SU-DHL-6 (cell line): ENCODE measurements around the gene NECAB2.

Experiments used
- H2AFZ ChIP-seq: fragments of 200-600 bp; sonication (generic); 2 replicates; pipeline ENCODE4 v1.6.1; 2014; ENCODE audit warnings: low read depth, mild to moderate bottlenecking, moderate library complexity, mixed read lengths, antibody characterized with exemption, low read length; ENCODE audit not compliant: severe bottlenecking
- H3F3A ChIP-seq: fragments of 200-600 bp; shearing (Covaris generic); 2 replicates; pipeline ENCODE4 v1.6.0; 2016; ENCODE audit warnings: antibody characterized with exemption, mild to moderate bottlenecking; ENCODE audit not compliant: insufficient read depth
- H3K27ac ChIP-seq: fragments of 200-600 bp; sonication (generic); 2 replicates; pipeline ENCODE4 v1.5.1; 2016; ENCODE audit warnings: low read depth, mild to moderate bottlenecking, low read length, moderate library complexity, mixed read lengths
- H3K27me3 ChIP-seq: fragments of 200-600 bp; sonication (generic), shearing (Covaris generic); 2 replicates; pipeline ENCODE4 v1.6.0; 2014; ENCODE audit warnings: mild to moderate bottlenecking, low read length
- H3K36me3 ChIP-seq: fragments of 200-600 bp; sonication (generic); 2 replicates; pipeline ENCODE4 v1.6.1; 2014; ENCODE audit warnings: mild to moderate bottlenecking, low read length, mixed read lengths
- H3K4me2 ChIP-seq: fragments of 300-600, 200-600 bp; shearing (Covaris generic), sonication (generic); 2 replicates; pipeline ENCODE4 v1.6.0; 2014; ENCODE audit warnings: low read length, low read depth, mild to moderate bottlenecking; ENCODE audit not compliant: poor library complexity, severe bottlenecking
- H3K4me3 ChIP-seq: fragments of 200-600 bp; sonication (generic); 2 replicates; pipeline ENCODE4 v1.5.1; 2014; ENCODE audit warnings: antibody characterized with exemption, low read length, mild to moderate bottlenecking, mixed read lengths; ENCODE audit not compliant: insufficient read depth, poor library complexity, severe bottlenecking
- H3K79me2 ChIP-seq: fragments of 200-600 bp; sonication (generic); 2 replicates; pipeline ENCODE4 v1.6.1; 2014; ENCODE audit warnings: mild to moderate bottlenecking, low read length, moderate library complexity; ENCODE audit not compliant: insufficient read depth
- H3K9ac ChIP-seq: fragments of 200-600 bp; sonication (generic); 2 replicates; pipeline ENCODE4 v1.7.0; 2014; ENCODE audit warnings: mild to moderate bottlenecking, low read length
- H3K9me2 ChIP-seq: fragments of 200-600 bp; sonication (generic); replicated peaks from 2 replicates; pipeline ENCODE4 v1.6.1; 2014; ENCODE audit warnings: low read length; ENCODE audit not compliant: insufficient read depth
- H3K9me3 ChIP-seq: fragments of 200-600 bp; sonication (generic); 2 replicates; pipeline ENCODE4 v1.6.1; 2014; ENCODE audit warnings: low read length, mixed read lengths; ENCODE audit not compliant: insufficient read depth
- H4K20me1 ChIP-seq: fragments of 200-600 bp; sonication (generic); 2 replicates; pipeline ENCODE4 v1.6.1; 2014; ENCODE audit warnings: low read depth, mild to moderate bottlenecking, antibody characterized with exemption, low read length, moderate library complexity, mixed read lengths
- CTCF ChIP-seq: fragments of 200-600 bp; sonication (generic); IDR thresholded peaks from one replicate; pipeline ENCODE4 v1.5.1; 2017; ENCODE audit warnings: antibody characterized with exemption, mild to moderate bottlenecking, low read length, moderate library complexity; ENCODE audit not compliant: insufficient read depth, poor library complexity, severe bottlenecking
- EZH2phosphoT487 ChIP-seq: fragments of 200-600 bp; sonication (generic), shearing (Covaris generic); conservative IDR thresholded peaks from 2 replicates; pipeline ENCODE4 v1.6.1; 2018; ENCODE audit warnings: mild to moderate bottlenecking, antibody characterized with exemption, low read length, moderate library complexity, mixed read lengths

The NECAB2 gene

GRCh38 chr16:83926726-83927397 lies 41.2 kb upstream of the NECAB2 start:
- Histone ChIP-seq H4K20me1 (no peaks in the 10 kb centered on the region), H2AFZ (no peak overlapping the region), H3F3A (no peaks in the 10 kb centered on the region)

GRCh38 chr16:83928341-83929055 lies 39.5 kb upstream of the NECAB2 start:
- TF ChIP-seq EZH2phosphoT487: no peak
- TF ChIP-seq CTCF: no peak
- Histone ChIP-seq H3F3A (no peaks in the 10 kb centered on the region), H3K27me3 (no peaks in the 10 kb centered on the region), H3K9me3 (no peaks in the 10 kb centered on the region), H3K4me3 (no peak overlapping the region), H3K4me2 (no peak overlapping the region), H4K20me1 (no peaks in the 10 kb centered on the region), H3K36me3 (no peaks in the 10 kb centered on the region), H2AFZ (no peak overlapping the region), H3K9me2 (no peaks in the 10 kb centered on the region), H3K79me2 (no peaks in the 10 kb centered on the region), H3K27ac (no peak overlapping the region), H3K9ac (no peak overlapping the region)

More at GRCh38 chr16:83926726-83927397, 41.2 kb upstream of the NECAB2 start:
- Histone ChIP-seq H3K36me3 (no peaks in the 10 kb centered on the region), H3K79me2 (no peaks in the 10 kb centered on the region), H3K9me2 (no peaks in the 10 kb centered on the region), H3K4me2 (no peak overlapping the region), H3K4me3 (no peak overlapping the region), H3K27me3 (no peaks in the 10 kb centered on the region), H3K9ac (no peak overlapping the region), H3K27ac (no peak overlapping the region), H3K9me3 (no peaks in the 10 kb centered on the region)
- TF ChIP-seq EZH2phosphoT487 (no peak), CTCF (peak; percentile 68)

- H3K9ac ChIP-seq: no peak overlapping the region
- no peak overlapping the region for H3K4me2 ChIP-seq
- H3K79me2 ChIP-seq: no peaks in the 10 kb centered on the region
- H3K27ac ChIP-seq: no peak overlapping the region
- no peaks in the 10 kb centered on the region for H3K27me3 ChIP-seq
- H3F3A ChIP-seq: no peaks in the 10 kb centered on the region
- H3K4me3 ChIP-seq: no peak overlapping the region
- H2AFZ ChIP-seq: no peak overlapping the region
- no peaks in the 10 kb centered on the region for H3K36me3 ChIP-seq
- no peaks in the 10 kb centered on the region for H3K9me3 ChIP-seq
- H4K20me1 ChIP-seq: no peaks in the 10 kb centered on the region
- H3K9me2 ChIP-seq: no peaks in the 10 kb centered on the region
- TF ChIP-seq EZH2phosphoT487 (no peak), CTCF (no peak)
Observed at GRCh38 chr16:83929811-83930555, 38.1 kb upstream of the NECAB2 start.
